Liver (tissue), 9 donors: ENCODE results near the gene SFT2D2. TPM values are rescaled to one million over a fixed set of nuclear protein-coding genes. Genes with fewer than 3 reads are reported as not detected.

Experiments
- DNase-seq: peaks from one replicate; pipeline ENCODE4 v3.0.0-alpha.2; 2017; ENCODE audit warnings: low spot score
- H3K27ac ChIP-seq, 2 donors: one replicate each; pipeline ENCODE4 v1.7.0; 2013; ENCODE audit warnings: inconsistent platforms in 2 of 2, low read length in 2 of 2, control low read depth in 1 of 2, low read depth in 1 of 2, mild to moderate bottlenecking in 1 of 2
- H3K27me3 ChIP-seq, 4 donors: one replicate each; pipeline versions ENCODE4 v1.6.1 to v1.7.0; 2013; ENCODE audit warnings: low read length in 3 of 4, inconsistent platforms in 1 of 4, mild to moderate bottlenecking in 1 of 4, moderate library complexity in 1 of 4; ENCODE audit not compliant: control insufficient read depth in 4 of 4, insufficient read depth in 4 of 4
- H3K36me3 ChIP-seq, 4 donors: one replicate each; pipeline versions ENCODE4 v1.6.1 to v1.7.0; 2013; ENCODE audit warnings: low read length in 3 of 4, mild to moderate bottlenecking in 3 of 4, low read depth in 1 of 4, moderate library complexity in 1 of 4; ENCODE audit not compliant: control insufficient read depth in 4 of 4, insufficient read depth in 3 of 4
- H3K4me1 ChIP-seq, 4 donors: one replicate each; pipeline versions ENCODE4 v1.6.1 to v1.7.0; 2013; ENCODE audit warnings: low read length in 3 of 4, mild to moderate bottlenecking in 3 of 4, moderate library complexity in 1 of 4; ENCODE audit not compliant: control insufficient read depth in 4 of 4, insufficient read depth in 4 of 4
- H3K4me3 ChIP-seq, 3 donors: one replicate each; pipeline versions ENCODE4 v1.6.1 to v1.7.0; 2013; ENCODE audit warnings: low read length in 3 of 3, control low read depth in 1 of 3, low read depth in 1 of 3, mild to moderate bottlenecking in 1 of 3
- H3K9ac ChIP-seq, 2 donors: one replicate each; pipeline ENCODE4 v1.7.0; 2013; ENCODE audit warnings: low read length in 2 of 2, mild to moderate bottlenecking in 2 of 2, moderate library complexity in 2 of 2, control low read depth in 1 of 2, low read depth in 1 of 2
- H3K9me3 ChIP-seq, 4 donors: one replicate each; pipeline versions ENCODE4 v1.6.1 to v1.7.0; 2013; ENCODE audit warnings: low read length in 3 of 4; ENCODE audit not compliant: control insufficient read depth in 4 of 4
- ATF3 ChIP-seq: IDR thresholded peaks from 2 replicates; pipeline ENCODE4 v1.6.1; 2016; ENCODE audit warnings: antibody characterized with exemption
- CTCF ChIP-seq: fragments of 150-350 bp; IDR thresholded peaks from 2 replicates; pipeline ENCODE4 v1.5.1; 2017; ENCODE audit warnings: improper control_type of control experiment, low read depth, low read length; ENCODE audit not compliant: missing input control
- FOXA1 ChIP-seq: IDR thresholded peaks from 2 replicates; pipeline ENCODE4 v1.6.1; 2016; ENCODE audit warnings: antibody characterized with exemption
- GABPA ChIP-seq, 2 donors: IDR thresholded peaks in 1 of 2; conservative IDR thresholded peaks in 1 of 2; 2 replicates each; pipeline ENCODE4 v1.6.1; 2016; ENCODE audit warnings: antibody characterized with exemption in 2 of 2, mild to moderate bottlenecking in 1 of 2, moderate library complexity in 1 of 2
- HNF4A ChIP-seq, 2 donors: conservative IDR thresholded peaks; 2 replicates each; pipeline ENCODE4 v1.6.1; 2016; ENCODE audit warnings: antibody characterized with exemption in 2 of 2, mild to moderate bottlenecking in 2 of 2
- HNF4G ChIP-seq: IDR thresholded peaks from 2 replicates; pipeline ENCODE4 v1.6.1; 2016; ENCODE audit warnings: antibody characterized with exemption
- MAX ChIP-seq: IDR thresholded peaks from 2 replicates; pipeline ENCODE4 v1.6.1; 2016; ENCODE audit warnings: antibody characterized with exemption
- NR2F2 ChIP-seq: IDR thresholded peaks from 2 replicates; pipeline ENCODE4 v1.6.1; 2016; ENCODE audit warnings: antibody characterized with exemption
- RAD21 ChIP-seq, 2 donors: IDR thresholded peaks; 2 replicates each; pipeline ENCODE4 v1.6.1; 2016; ENCODE audit warnings: antibody characterized with exemption in 2 of 2, mild to moderate bottlenecking in 2 of 2
- REST ChIP-seq: IDR thresholded peaks from 2 replicates; pipeline ENCODE4 v1.6.1; 2016; ENCODE audit warnings: antibody characterized with exemption, mild to moderate bottlenecking
- RXRA ChIP-seq, 2 donors: IDR thresholded peaks; 2 replicates each; pipeline ENCODE4 v1.6.1; 2017 to 2018; ENCODE audit warnings: antibody characterized with exemption in 2 of 2, mild to moderate bottlenecking in 1 of 2
- SP1 ChIP-seq: IDR thresholded peaks from 2 replicates; pipeline ENCODE4 v1.6.1; 2018; ENCODE audit warnings: antibody characterized with exemption, mild to moderate bottlenecking
- TAF1 ChIP-seq: conservative IDR thresholded peaks from 2 replicates; pipeline ENCODE4 v1.6.1; 2016; ENCODE audit warnings: antibody characterized with exemption, mild to moderate bottlenecking
- polyA plus RNA-seq, 2 donors: library from polyadenylated mRNA; stranded (reverse) in 1 of 2; unstranded in 1 of 2; fragments of 200-250 nt in 1 of 2; fragments of >200 nt in 1 of 2; fragmentation: Nextera tagmentation in 1 of 2; extraction: Ambion mirVana in 1 of 2; gene quantifications; one replicate each; pipeline versions ENCODE4 v1.2.1 to v1.2.3, GENCODE V29; 2013 to 2015
- total RNA-seq, 2 donors: library from RNA; depleted of rRNA; stranded (reverse); fragments of >200 nt; gene quantifications; one replicate each; pipeline ENCODE4 v1.2.3, GENCODE V29; 2014
- donor health status: healthy.
- donor health status: healthy.
- donor health status: healthy.
- donor health status: healthy.
- donor health status: healthy.

The SFT2D2 gene
- total and polyA plus RNA-seq, 4 donors = 3.8 to 34.6 (median 25.4) TPM

DNA sequence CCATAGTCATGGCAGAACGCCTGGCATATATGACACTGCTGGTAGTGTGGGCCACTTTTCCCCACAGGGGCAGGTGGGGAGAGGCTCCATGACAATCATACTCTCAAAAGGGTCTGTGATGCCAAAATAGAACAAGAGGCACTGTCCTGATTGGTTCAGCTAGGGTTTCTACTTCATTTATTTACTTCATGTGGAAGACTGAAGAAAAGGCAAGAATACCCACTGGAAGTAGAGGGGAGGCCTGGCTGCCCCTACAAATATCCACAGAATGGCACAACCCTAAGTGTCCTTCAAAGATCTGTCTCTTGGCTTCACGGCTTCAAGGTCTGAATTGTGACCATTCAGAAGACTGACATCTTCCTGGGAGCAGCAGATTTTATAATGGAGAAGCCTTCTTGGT lies 4.5 kb upstream of the SFT2D2 start (continued):
- no peak for TF ChIP-seq ATF3
- TF ChIP-seq FOXA1 = no peak
- no peak for TF ChIP-seq MAX
- TF ChIP-seq RXRA (IDR thresholded peaks at IDR 0.05) = no peak

DNA sequence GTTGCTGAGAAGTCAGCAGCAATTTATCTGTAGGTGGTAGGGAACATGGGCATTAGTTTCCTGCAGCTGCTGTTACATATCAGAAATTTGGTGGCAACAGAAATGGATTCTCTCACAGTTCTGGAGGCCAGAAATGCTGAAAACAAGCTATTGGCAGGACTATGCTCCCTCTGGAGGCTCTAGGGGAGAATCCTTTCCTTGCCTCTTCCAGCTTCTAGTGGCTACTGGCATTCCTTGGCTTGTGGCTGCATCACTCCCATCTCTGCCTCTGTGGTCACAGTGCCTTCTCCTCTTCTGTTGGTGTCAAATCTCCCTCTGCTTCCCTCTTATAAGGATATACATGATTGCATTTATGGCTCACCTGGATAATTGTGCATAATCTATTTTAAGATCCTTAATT lies 2.5 kb upstream of the SFT2D2 start:
- TF ChIP-seq NR2F2 (no peak), FOXA1 (no peak), GABPA (IDR thresholded peaks at IDR 0.05 in 1 of 2, conservative IDR thresholded peaks at IDR 0.05 in 1 of 2) (no peak), CTCF (no peak), REST (no peak), SP1 (no peak)
- H3K4me1 ChIP-seq = peaks cover 2 to 15% (median 11%) of the 10 kb centered on the region in 4 donors

GRCh38 chr1:168223681-168224540 lies 1.9 kb upstream of the SFT2D2 start:
- no peak for DNase-seq
- Histone ChIP-seq H3K9me3 (no peaks in the 10 kb centered on the region), H3K4me3 (no peak overlapping the region), H3K36me3 (no peaks in the 10 kb centered on the region), H3K27me3 (no peaks in the 10 kb centered on the region), H3K27ac (no peak overlapping the region), H3K4me1 (peaks cover 6 to 21% (median 13%) of the 10 kb centered on the region in 4 donors), H3K9ac (no peak overlapping the region)
- no peak for TF ChIP-seq GABPA (IDR thresholded peaks at IDR 0.05 in 1 of 2, conservative IDR thresholded peaks at IDR 0.05 in 1 of 2)
- no peak for TF ChIP-seq HNF4A (conservative IDR thresholded peaks at IDR 0.05)
- no peak for TF ChIP-seq RXRA (IDR thresholded peaks at IDR 0.05)
- TF ChIP-seq RAD21 (IDR thresholded peaks at IDR 0.05) = no peak
- TF ChIP-seq REST = no peak
- no peak for TF ChIP-seq CTCF
- no peak for TF ChIP-seq HNF4G
- no peak for TF ChIP-seq NR2F2
- no peak for TF ChIP-seq MAX
- no peak for TF ChIP-seq TAF1

More for the DNA sequence above, 2.5 kb upstream of the SFT2D2 start:
- H3K27ac ChIP-seq = no peak overlapping the region
- H3K9ac ChIP-seq = no peak overlapping the region
- no peaks in the 10 kb centered on the region for H3K9me3 ChIP-seq
- H3K27me3 ChIP-seq = no peaks in the 10 kb centered on the region
- no peak for DNase-seq
- no peak overlapping the region for H3K4me3 ChIP-seq
- no peaks in the 10 kb centered on the region for H3K36me3 ChIP-seq
